Progenitor cell of endocrine pancreas (in vitro differentiated cells): ENCODE measurements around the gene DOK7. TPM values are rescaled to one million over a fixed set of nuclear protein-coding genes. Genes with fewer than 3 reads are reported as not detected.

Experiments used
- DNase-seq: peaks from one replicate; pipeline ENCODE4 v3.0.0; 2021; ENCODE audit warnings: low spot score; ENCODE audit not compliant: unreplicated experiment
- H3K27ac Mint-ChIP-seq: 2 replicates; pipeline ENCODE4 v1.8.0; 2021; ENCODE audit warnings: mild to moderate bottlenecking, moderate library complexity, mixed read lengths
- H3K27me3 Mint-ChIP-seq: 2 replicates; pipeline ENCODE4 v1.8.0; 2021; ENCODE audit warnings: mixed read lengths
- H3K36me3 Mint-ChIP-seq: 2 replicates; pipeline ENCODE4 v1.8.0; 2022; ENCODE audit warnings: mixed read lengths; ENCODE audit not compliant: insufficient read depth
- H3K4me1 Mint-ChIP-seq: 2 replicates; pipeline ENCODE4 v1.8.0; 2021; ENCODE audit warnings: low read depth, mixed read lengths
- H3K4me3 Mint-ChIP-seq: 2 replicates; pipeline ENCODE4 v1.8.0; 2021; ENCODE audit warnings: low read depth, mild to moderate bottlenecking, moderate library complexity, mixed read lengths
- H3K9me3 Mint-ChIP-seq: 2 replicates; pipeline ENCODE4 v1.8.0; 2021; ENCODE audit warnings: low read depth, mixed read lengths
- total RNA-seq: library from RNA; stranded (reverse); gene quantifications from 2 replicates; pipeline ENCODE4 v1.2.1, GENCODE V29; 2021
- TF ChIP-seq, protein P1 (sequence below): fragments of 200-600 bp; sonication (generic); IDR thresholded peaks from one replicate; pipeline ENCODE4 v1.5.0; 2021; ENCODE audit warnings: antibody characterized with exemption, mild to moderate bottlenecking; ENCODE audit not compliant: unreplicated experiment

DOK7 gene
- total RNA-seq, 1 donor from 2014 or later: not detected

DNA sequence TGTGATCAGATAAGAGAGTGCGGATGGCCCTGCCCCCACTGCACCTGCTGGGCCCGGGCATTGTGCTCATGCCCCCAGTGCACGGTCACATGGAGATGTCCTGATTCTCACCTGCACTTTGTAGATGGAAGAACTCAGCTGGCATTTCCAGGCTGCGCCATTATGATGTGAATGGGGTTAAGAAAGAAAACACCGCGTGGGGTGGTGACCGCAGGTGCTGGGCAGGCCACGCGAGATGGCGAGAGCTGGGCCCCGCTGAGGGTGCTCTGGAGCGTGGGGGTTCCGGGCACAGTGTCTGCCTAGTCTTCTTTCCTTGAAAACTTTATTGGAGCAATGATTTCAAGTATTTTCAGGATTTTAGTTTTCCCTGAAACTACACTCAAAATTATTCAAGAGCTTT lies 39.2 kb upstream of the DOK7 start:
- TF ChIP-seq, protein P1, sequence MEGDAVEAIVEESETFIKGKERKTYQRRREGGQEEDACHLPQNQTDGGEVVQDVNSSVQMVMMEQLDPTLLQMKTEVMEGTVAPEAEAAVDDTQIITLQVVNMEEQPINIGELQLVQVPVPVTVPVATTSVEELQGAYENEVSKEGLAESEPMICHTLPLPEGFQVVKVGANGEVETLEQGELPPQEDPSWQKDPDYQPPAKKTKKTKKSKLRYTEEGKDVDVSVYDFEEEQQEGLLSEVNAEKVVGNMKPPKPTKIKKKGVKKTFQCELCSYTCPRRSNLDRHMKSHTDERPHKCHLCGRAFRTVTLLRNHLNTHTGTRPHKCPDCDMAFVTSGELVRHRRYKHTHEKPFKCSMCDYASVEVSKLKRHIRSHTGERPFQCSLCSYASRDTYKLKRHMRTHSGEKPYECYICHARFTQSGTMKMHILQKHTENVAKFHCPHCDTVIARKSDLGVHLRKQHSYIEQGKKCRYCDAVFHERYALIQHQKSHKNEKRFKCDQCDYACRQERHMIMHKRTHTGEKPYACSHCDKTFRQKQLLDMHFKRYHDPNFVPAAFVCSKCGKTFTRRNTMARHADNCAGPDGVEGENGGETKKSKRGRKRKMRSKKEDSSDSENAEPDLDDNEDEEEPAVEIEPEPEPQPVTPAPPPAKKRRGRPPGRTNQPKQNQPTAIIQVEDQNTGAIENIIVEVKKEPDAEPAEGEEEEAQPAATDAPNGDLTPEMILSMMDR: no peak
- no peaks in the 10 kb centered on the region for H3K4me1 Mint-ChIP-seq
- no peak overlapping the region for H3K4me3 Mint-ChIP-seq
- peaks cover 9% of the 10 kb centered on the region for H3K36me3 Mint-ChIP-seq
- no peak for DNase-seq
- no peaks in the 10 kb centered on the region for H3K27me3 Mint-ChIP-seq
- H3K9me3 Mint-ChIP-seq: no peaks in the 10 kb centered on the region
- no peak overlapping the region for H3K27ac Mint-ChIP-seq

DNA sequence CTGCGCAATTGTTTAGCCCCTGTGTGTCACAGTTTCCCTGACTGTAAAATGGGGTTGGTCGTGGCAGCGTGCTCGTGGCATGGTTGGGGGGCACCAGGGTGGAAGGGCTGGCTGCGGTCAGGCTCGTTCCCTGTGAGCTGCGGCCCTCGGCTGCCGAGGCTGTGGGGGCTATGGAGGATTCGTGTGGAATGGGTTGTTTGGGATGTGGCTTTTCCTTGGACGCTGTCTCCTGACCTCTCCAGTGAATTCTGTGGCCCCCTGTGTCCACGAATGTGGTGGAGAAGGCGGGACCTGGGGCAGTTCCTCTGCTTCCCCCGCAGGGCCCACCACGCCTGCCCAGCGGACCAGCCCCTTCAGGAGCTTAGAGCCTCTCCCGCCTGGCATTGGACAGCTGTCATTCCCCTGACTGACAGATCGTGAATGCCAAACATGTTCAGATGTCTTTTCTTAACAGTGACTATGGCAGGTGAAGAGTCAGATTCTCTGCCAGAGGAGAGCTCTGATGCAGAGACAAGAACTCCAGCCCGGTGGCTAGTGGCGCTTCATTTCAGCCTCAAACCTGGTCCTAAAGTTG lies 38.5 kb upstream of the DOK7 start:
- no peaks in the 10 kb centered on the region for H3K9me3 Mint-ChIP-seq
- no peak overlapping the region for H3K4me3 Mint-ChIP-seq
- no peak for DNase-seq
- no peak overlapping the region for H3K27ac Mint-ChIP-seq
- TF ChIP-seq, protein P1: no peak
- H3K4me1 Mint-ChIP-seq: no peaks in the 10 kb centered on the region
- no peaks in the 10 kb centered on the region for H3K27me3 Mint-ChIP-seq
- peaks cover 11% of the 10 kb centered on the region for H3K36me3 Mint-ChIP-seq

DNA sequence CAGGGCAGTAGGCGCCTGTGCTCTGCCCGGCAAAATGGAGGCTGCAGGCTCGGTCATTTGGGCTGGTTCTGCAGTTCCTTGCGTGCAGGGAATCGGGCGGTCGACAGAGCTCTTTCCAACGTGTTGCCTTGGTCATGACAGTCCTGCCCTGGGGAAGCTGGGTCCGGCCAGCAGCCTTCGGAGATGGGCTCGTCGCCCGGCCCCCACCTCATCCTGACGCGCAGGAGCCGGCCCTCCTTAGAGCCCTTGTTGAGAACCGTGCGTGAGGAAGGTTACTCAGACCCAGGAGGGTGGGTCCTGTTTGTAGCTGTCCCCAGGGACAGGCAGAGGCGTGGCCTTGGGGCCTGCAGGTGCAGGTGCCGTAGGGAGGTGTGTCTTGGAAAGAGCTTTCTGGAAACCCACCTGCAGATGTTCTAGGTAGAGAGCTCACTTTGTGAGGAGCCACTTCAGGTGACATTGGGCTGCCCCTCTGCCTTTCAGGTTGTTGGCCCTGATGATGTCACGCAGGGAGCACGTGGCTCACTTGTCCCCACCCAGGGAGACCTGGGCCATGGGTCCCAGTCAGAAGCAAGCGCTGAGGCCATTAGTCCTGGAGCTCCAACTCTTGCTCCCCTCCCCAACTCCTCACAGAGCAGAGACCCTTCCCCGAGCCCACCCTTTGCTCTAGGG lies 36.5 kb upstream of the DOK7 start:
- Mint-ChIP-seq H3K9me3 (no peaks in the 10 kb centered on the region), H3K27me3 (no peaks in the 10 kb centered on the region), H3K4me1 (no peaks in the 10 kb centered on the region), H3K36me3 (peaks cover 8% of the 10 kb centered on the region), H3K27ac (no peak overlapping the region), H3K4me3 (no peak overlapping the region)
- no peak for DNase-seq
- TF ChIP-seq, protein P1: no peak

- Mint-ChIP-seq H3K27me3 (no peaks in the 10 kb centered on the region), H3K36me3 (peaks cover 8% of the 10 kb centered on the region), H3K9me3 (no peaks in the 10 kb centered on the region), H3K4me1 (no peaks in the 10 kb centered on the region), H3K27ac (no peak overlapping the region), H3K4me3 (no peak overlapping the region)
- TF ChIP-seq, protein P1: no peak
- DNase-seq: no peak
Measured at GRCh38 chr4:3427134-3427476, 36.0 kb upstream of the DOK7 start.

DNA sequence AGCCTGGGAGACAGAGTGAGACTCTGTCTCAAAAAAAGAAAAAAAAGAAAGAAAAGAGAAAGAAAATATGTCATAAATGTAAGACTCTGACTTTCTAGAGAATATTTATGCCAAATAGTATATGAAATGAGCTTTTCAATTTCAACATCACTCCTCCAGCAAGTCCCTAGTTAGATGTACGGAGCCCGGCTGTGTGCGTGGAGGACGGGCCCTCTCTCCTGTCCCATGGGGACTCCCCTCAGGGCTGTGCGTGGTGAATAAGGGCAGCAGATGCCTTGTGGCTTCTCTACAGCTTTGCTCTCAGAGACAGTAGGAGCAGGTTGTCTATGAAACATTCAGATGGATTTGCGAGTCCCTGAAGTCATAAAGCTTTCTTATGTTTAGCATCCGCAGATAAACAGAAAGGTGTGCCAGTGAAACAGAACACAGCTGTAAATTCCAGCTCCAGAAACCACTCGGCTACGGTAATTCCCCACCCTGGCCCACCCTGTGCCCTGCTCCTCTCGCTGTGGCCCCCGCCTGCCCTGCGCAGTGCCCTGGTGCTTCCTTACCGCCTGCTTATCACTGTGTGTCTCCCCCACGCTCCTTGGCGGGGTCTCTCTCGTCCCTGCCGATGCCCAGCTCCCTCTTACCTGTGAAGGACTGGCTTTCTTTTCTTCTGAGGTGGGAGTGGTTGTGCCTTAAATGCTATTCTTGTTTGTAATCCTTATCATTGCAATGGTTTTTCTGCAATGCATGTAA lies 35.2 kb upstream of the DOK7 start:
- no peak for DNase-seq
- no peaks in the 10 kb centered on the region for H3K9me3 Mint-ChIP-seq
- no peaks in the 10 kb centered on the region for H3K27me3 Mint-ChIP-seq
- no peaks in the 10 kb centered on the region for H3K4me1 Mint-ChIP-seq
- H3K27ac Mint-ChIP-seq: no peak overlapping the region
- no peak overlapping the region for H3K4me3 Mint-ChIP-seq
- TF ChIP-seq, protein P1: no peak
- peaks cover 8% of the 10 kb centered on the region for H3K36me3 Mint-ChIP-seq
